K562 (cell line): Measurements from ENCODE around the gene KDM5A. TPM values are rescaled to one million over a fixed set of nuclear protein-coding genes. Genes with fewer than 3 reads are reported as not detected.

Experiments used
- DIDO1 ChIP-seq: fragments of 450-650 bp; IDR thresholded peaks from 2 replicates; pipeline ENCODE4 v1.6.1; 2016; ENCODE audit warnings: low read depth, missing biosample characterization, missing genetic modification characterization
- DPF2 ChIP-seq: fragments of 450-650 bp; IDR thresholded peaks from 2 replicates; pipeline ENCODE4 v1.6.1; 2016
- FOXJ3 ChIP-seq: sonication (generic); formaldehyde crosslinking; IDR thresholded peaks from 2 replicates; pipeline ENCODE4 v1.4.0; 2020; ENCODE audit warnings: mild to moderate bottlenecking, missing genetic modification reagents
- HNRNPUL1 ChIP-seq: fragments of 200-400 bp; formaldehyde crosslinking; IDR thresholded peaks from 2 replicates; pipeline ENCODE4 v1.6.1; 2017; ENCODE audit warnings: low read length
- MCM2 ChIP-seq: fragments of 450-650 bp; IDR thresholded peaks from 2 replicates; pipeline ENCODE4 v1.6.1; 2017; ENCODE audit warnings: low read depth, mild to moderate bottlenecking
- MYC ChIP-seq, 2 experiments: fragments of 250-450 bp in 1 of 2; sonication (Bioruptor Pico) in 1 of 2; IDR thresholded peaks; 2 replicates each; pipeline versions ENCODE4 v1.5.1 to v1.6.1; 2012 to 2021; ENCODE audit warnings: low read depth in 2 of 2, borderline replicate concordance in 1 of 2, improper control_type of control experiment in 1 of 2, low read length in 1 of 2, mild to moderate bottlenecking in 1 of 2, moderate library complexity in 1 of 2
- NR4A1 ChIP-seq, 2 experiments: fragments of 250-450 bp in 1 of 2; fragments of 450-650 bp in 1 of 2; sonication (Bioruptor Pico) in 1 of 2; IDR thresholded peaks; 2 replicates each; pipeline versions ENCODE4 v1.4.0 to v1.6.1; 2016 to 2020; ENCODE audit warnings: mild to moderate bottlenecking in 2 of 2, missing compliant biosample characterization in 1 of 2, missing genetic modification characterization in 1 of 2, moderate library complexity in 1 of 2
- REST ChIP-seq, 2 experiments: fragments of 450-650 bp; formaldehyde crosslinking in 1 of 2; IDR thresholded peaks; 2 replicates each; pipeline versions ENCODE4 v1.4.0 to v1.6.1; 2014 to 2020; ENCODE audit warnings: mild to moderate bottlenecking in 2 of 2, borderline replicate concordance in 1 of 2, low read depth in 1 of 2
- ZBTB12 ChIP-seq: fragments of 250-450 bp; sonication (Bioruptor Pico); IDR thresholded peaks from 2 replicates; pipeline ENCODE4 v1.4.0; 2020
- ZBTB7A ChIP-seq: IDR thresholded peaks from 2 replicates; pipeline ENCODE4 v1.6.1; 2011; ENCODE audit warnings: low read depth, mild to moderate bottlenecking, low read length, moderate library complexity, borderline replicate concordance; ENCODE audit not compliant: control insufficient read depth
- ZNF280B ChIP-seq: fragments of 250-450 bp; sonication (Bioruptor Pico); IDR thresholded peaks from 2 replicates; pipeline ENCODE4 v1.5.1; 2021; ENCODE audit warnings: mild to moderate bottlenecking
- ZNF3 ChIP-seq: fragments of 250-450 bp; sonication (Bioruptor Pico); IDR thresholded peaks from 2 replicates; pipeline ENCODE4 v1.5.0; 2021; ENCODE audit warnings: mild to moderate bottlenecking, moderate library complexity
- ZNF512 ChIP-seq: IDR thresholded peaks from 2 replicates; pipeline ENCODE4 v1.6.1; 2016; ENCODE audit warnings: missing genetic modification characterization, missing compliant biosample characterization
- polyA plus RNA-seq, 8 experiments: library from polyadenylated mRNA; depleted of rRNA in 4 of 8; stranded (reverse) in 5 of 8; unstranded in 3 of 8; fragments of >200 nt; fragmentation: Nextera tagmentation in 2 of 8; fragmentation: Illumina TruSeq in 1 of 8; extraction: Ambion mirVana in 2 of 8; extraction: Trizol in 1 of 8; gene quantifications; 2 replicates each; pipeline versions ENCODE4 v1.2.1 to v1.2.3, GENCODE V29; 2011 to 2014; ENCODE audit warnings: inconsistent platforms in 1 of 8, missing spikeins in 1 of 8
- total RNA-seq, 7 experiments: library from RNA; depleted of rRNA in 6 of 7; stranded (reverse); fragments of >200 nt in 6 of 7; fragmentation: Illumina TruSeq in 2 of 7; extraction: Trizol in 2 of 7; gene quantifications; 2 replicates each; pipeline versions ENCODE4 v1.2.1 to v1.2.3, GENCODE V29; 2011 to 2021; ENCODE audit warnings: low replicate concordance in 1 of 7

KDM5A gene
- total and polyA plus RNA-seq, 9 of the 15 experiments (the other 6 are each of a cell fraction or from before 2014, with no cell fraction given): 5.5 to 35.1 (median 13.1) TPM

GRCh38 chr12:401235-402028, 12.3 kb upstream of the KDM5A start, which contains the start of gene CCDC77 (continued):
- TF ChIP-seq REST (IDR thresholded peaks at IDR 0.05; ENCODE audit: borderline replicate concordance) (no peak), REST (CRISPR knock-in tag; IDR thresholded peaks at IDR 0.05; ENCODE audit: low read depth) (peak; percentile 28; the same call in 1 of the 2 replicates), DPF2 (no peak), ZNF280B (CRISPR knock-in tag) (no peak), HNRNPUL1 (no peak), ZBTB7A (no peak; the same call in 1 of the 2 replicates), ZBTB12 (CRISPR knock-in tag) (no peak), NR4A1 (CRISPR knock-in tag; IDR thresholded peaks at IDR 0.05) (no peak), NR4A1 (tag; IDR thresholded peaks at IDR 0.05) (no peak), DIDO1 (tag) (no peak), ZNF3 (CRISPR knock-in tag) (no peak), ZNF512 (tag) (no peak), MYC (IDR thresholded peaks at IDR 0.05; ENCODE audit: low read depth, low read length) (no peak; the same call in 1 of the 2 replicates), MYC (CRISPR knock-in tag; IDR thresholded peaks at IDR 0.05; ENCODE audit: borderline replicate concordance, low read depth) (no peak), MCM2 (no peak), FOXJ3 (CRISPR knock-in tag) (no peak)
